ENCODE measurements around the gene MAX. TPM values are rescaled to one million over a fixed set of nuclear protein-coding genes. Genes with fewer than 3 reads are reported as not detected.

MAX gene
- total and polyA plus RNA-seq, 2 of the 8 experiments (the other 6 are each of a cell fraction or from before 2014, with no cell fraction given) = 36.9 to 65.1 TPM

DNA sequence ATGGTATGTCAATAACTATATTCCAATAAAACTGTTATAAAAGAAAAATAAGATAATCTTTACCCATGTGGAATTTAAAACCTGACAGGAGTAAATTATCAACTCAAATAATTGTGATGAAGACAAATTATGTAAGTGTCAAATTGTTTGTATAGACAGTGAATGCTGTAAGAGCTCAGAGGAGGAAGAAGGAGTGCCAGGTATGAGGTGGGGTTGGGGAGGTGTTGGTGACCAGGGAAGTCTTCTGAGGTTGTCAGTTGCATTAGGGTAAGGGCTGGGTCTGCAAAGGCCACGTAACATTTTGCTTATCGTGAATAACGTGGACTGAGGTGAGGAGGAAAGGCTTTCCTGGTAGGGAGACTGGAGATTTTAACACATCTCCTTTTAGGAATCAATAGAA, 2.5 kb upstream of the MAX start:
- 96% methylated on average over 3 of the region's 3 CpGs; no CpG with 5 or more reads in 1 of the 2 experiments for WGBS, 2 experiments (ENCODE audit: extremely low coverage in 1 of 2, insufficient coverage in 1 of 2, insufficient read length in 1 of 2, insufficient replicate concordance in 2 of 2, low coverage in 1 of 2, low lambda C conversion rate in 2 of 2, missing lambda C conversion rate in 1 of 2)
- DNase-seq (ENCODE audit: low read depth in 1 of 2, low spot score in 2 of 2) (no peak), FAIRE-seq (no peak)
- no peak overlapping the region for H3K27ac ChIP-seq (ENCODE audit: low read depth, low read length)
- no peak overlapping the region for H3K4me2 ChIP-seq (ENCODE audit: insufficient read depth in 1 of 2, low read depth in 2 of 2, low read length in 2 of 2)
- H3K56ac ChIP-seq (replicated peaks; ENCODE audit: insufficient read length, low read depth, low read length) = no peak overlapping the region
- POLR2A ChIA-PET (ENCODE audit: partially characterized antibody) = no interaction called here
- H4K8ac ChIP-seq (ENCODE audit: extremely low read depth, insufficient read depth, low read length) = no peak overlapping the region
- no peak overlapping the region for H3K14ac ChIP-seq (ENCODE audit: insufficient read length)
- H2BK15ac ChIP-seq (ENCODE audit: low read length) = no peak overlapping the region
- H2BK5ac ChIP-seq (ENCODE audit: low read depth, low read length) = no peak overlapping the region
- no peaks in the 10 kb centered on the region; a peak in 2 of 7 replicates for H3K27me3 ChIP-seq (replicated peaks in 1 of 4; ENCODE audit: control insufficient read depth in 3 of 4, extremely low read depth in 1 of 4, insufficient read depth in 3 of 4, low read length in 3 of 4)
- H2AK5ac ChIP-seq (ENCODE audit: low read depth, low read length) = no peak overlapping the region
- peaks cover 0 to 1% (median 0%) of the 10 kb centered on the region in 4 experiments; a peak in 2 of 7 replicates for H3K4me1 ChIP-seq (replicated peaks in 1 of 4; ENCODE audit: control insufficient read depth in 3 of 4, insufficient read depth in 4 of 4, low read length in 3 of 4)
- H3K4me3 ChIP-seq (ENCODE audit: extremely low read depth in 1 of 4, insufficient read depth in 2 of 4, low read depth in 3 of 4, low read length in 4 of 4) = no peak overlapping the region
- H3K23ac ChIP-seq (ENCODE audit: insufficient read length) = no peak overlapping the region
- no peak overlapping the region for H2BK12ac ChIP-seq (ENCODE audit: low read depth, low read length)
- CTCF ChIA-PET (ENCODE audit: partially characterized antibody) = interaction anchor here (1.1 to 1.2 kb wide), 2 partner anchors 17 to 854 kb away, joined by 3 read pairs; no protein-coding TSS in a partner anchor
- no peak overlapping the region for H4K5ac ChIP-seq (ENCODE audit: insufficient read length, low read depth, low read length)
- H3K79me2 ChIP-seq (ENCODE audit: control insufficient read depth in 1 of 2, insufficient read depth in 2 of 2, low read length in 2 of 2) = peaks cover 0 to 13% of the 10 kb centered on the region in 2 experiments; a peak in 2 of 4 replicates
- H3K23me2 ChIP-seq (ENCODE audit: low read depth, low read length) = peaks cover 5% of the 10 kb centered on the region; the same call in 1 of the 2 replicates
- H3K18ac ChIP-seq (ENCODE audit: extremely low read depth, low read length) = no peak overlapping the region
- no peaks in the 10 kb centered on the region for H3K9me3 ChIP-seq (ENCODE audit: insufficient read depth in 2 of 2, low read depth in 1 of 2, low read length in 1 of 2)
- no peaks in the 10 kb centered on the region for H3K79me1 ChIP-seq (ENCODE audit: low read depth, low read length)
- no peak overlapping the region for H3K9ac ChIP-seq (replicated peaks in 1 of 4; ENCODE audit: extremely low read depth in 1 of 4, low read depth in 3 of 4, low read length in 3 of 4)
- no peak overlapping the region for H4K91ac ChIP-seq (replicated peaks; ENCODE audit: insufficient read length, low read length)
- no peaks in the 10 kb centered on the region for H4K20me1 ChIP-seq (replicated peaks in 1 of 2; ENCODE audit: control insufficient read depth in 1 of 2, insufficient read depth in 2 of 2, low read length in 2 of 2)
- peaks cover 0 to 4% (median 0%) of the 10 kb centered on the region in 4 experiments; a peak in 1 of 8 replicates for H3K36me3 ChIP-seq (ENCODE audit: control insufficient read depth in 2 of 4, insufficient read depth in 4 of 4, low read length in 3 of 4)
- H2BK20ac ChIP-seq (ENCODE audit: low read length) = no peak overlapping the region
- H3K4ac ChIP-seq (replicated peaks; ENCODE audit: insufficient read length, low read depth, low read length) = no peak overlapping the region
- no peak overlapping the region for H2BK120ac ChIP-seq (replicated peaks; ENCODE audit: low read depth, low read length)
- no peak overlapping the region for H2AFZ ChIP-seq (ENCODE audit: low read length)
- TF ChIP-seq BACH1 (IDR thresholded peaks at IDR 0.05; ENCODE audit: low read length) (no peak), BCL11A (IDR thresholded peaks at IDR 0.05; ENCODE audit: low read depth in 2 of 2, low read length in 2 of 2) (no peak), EP300 (IDR thresholded peaks at IDR 0.05; ENCODE audit: borderline replicate concordance in 1 of 2, low read depth in 2 of 2, low read length in 2 of 2) (no peak), HDAC2 (IDR thresholded peaks at IDR 0.05; ENCODE audit: borderline replicate concordance in 1 of 2, low read depth in 2 of 2, low read length in 2 of 2) (no peak), TCF12 (IDR thresholded peaks at IDR 0.05; ENCODE audit: low read depth, low read length) (no peak), CEBPB (IDR thresholded peaks at IDR 0.05; ENCODE audit: low read depth, low read length) (no peak), ASH2L (IDR thresholded peaks at IDR 0.05; ENCODE audit: low read length) (no peak), POLR2AphosphoS5 (IDR thresholded peaks at IDR 0.05; ENCODE audit: low read depth, low read length) (no peak), SAP30 (IDR thresholded peaks at IDR 0.05; ENCODE audit: insufficient read depth, insufficient replicate concordance, low read length) (no peak), ZNF274 (IDR thresholded peaks at IDR 0.05; ENCODE audit: borderline replicate concordance, extremely low read depth, low read length) (no peak), SIN3A (conservative IDR thresholded peaks at IDR 0.05 in 1 of 2, IDR thresholded peaks at IDR 0.05 in 1 of 2; ENCODE audit: low read depth in 1 of 2, low read length in 2 of 2) (no peak)
- TF ChIP-seq, protein P1, sequence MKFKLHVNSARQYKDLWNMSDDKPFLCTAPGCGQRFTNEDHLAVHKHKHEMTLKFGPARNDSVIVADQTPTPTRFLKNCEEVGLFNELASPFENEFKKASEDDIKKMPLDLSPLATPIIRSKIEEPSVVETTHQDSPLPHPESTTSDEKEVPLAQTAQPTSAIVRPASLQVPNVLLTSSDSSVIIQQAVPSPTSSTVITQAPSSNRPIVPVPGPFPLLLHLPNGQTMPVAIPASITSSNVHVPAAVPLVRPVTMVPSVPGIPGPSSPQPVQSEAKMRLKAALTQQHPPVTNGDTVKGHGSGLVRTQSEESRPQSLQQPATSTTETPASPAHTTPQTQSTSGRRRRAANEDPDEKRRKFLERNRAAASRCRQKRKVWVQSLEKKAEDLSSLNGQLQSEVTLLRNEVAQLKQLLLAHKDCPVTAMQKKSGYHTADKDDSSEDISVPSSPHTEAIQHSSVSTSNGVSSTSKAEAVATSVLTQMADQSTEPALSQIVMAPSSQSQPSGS (IDR thresholded peaks at IDR 0.05; ENCODE audit: low read length) = no peak
